Measurements from ENCODE around the gene STARD4. TPM values are rescaled to one million over a fixed set of nuclear protein-coding genes. Genes with fewer than 3 reads are reported as not detected.

The STARD4 gene
- total RNA-seq, 1 experiment from 2014 or later: 48.5 TPM

DNA sequence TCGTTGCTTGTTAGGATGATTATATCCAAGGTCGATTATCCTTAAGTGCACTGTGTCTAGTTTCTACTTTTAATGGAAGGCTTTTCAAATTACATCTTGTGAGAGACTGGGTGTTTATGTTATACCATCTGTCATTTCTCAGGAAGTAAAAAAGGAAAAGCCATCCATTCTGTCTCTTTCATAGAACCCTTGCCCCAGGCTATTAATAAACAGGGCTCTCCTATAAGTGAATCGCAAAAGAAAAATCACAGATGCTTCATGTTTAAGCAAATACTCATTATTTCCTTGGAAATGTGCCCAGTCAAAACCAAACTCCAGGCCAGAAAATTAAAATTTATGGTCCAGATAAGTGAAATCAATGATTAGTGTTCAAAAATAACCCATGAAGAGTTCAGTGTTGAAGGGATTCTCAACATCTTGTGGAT lies 58.1 kb downstream of the STARD4 start:
- no peaks in the 10 kb centered on the region; the same call in 1 of the 2 replicates for H3K27me3 Mint-ChIP-seq (ENCODE audit: low read depth)
- ChIA-PET POLR2A (no interaction called here), CTCF (no interaction called here)
- H3K9me3 Mint-ChIP-seq: no peaks in the 10 kb centered on the region
- peaks cover 9% of the 10 kb centered on the region for H3K4me1 Mint-ChIP-seq
- DNase-seq (ENCODE audit: low spot score) (no peak), ATAC-seq (no peak)
- H3K4me3 Mint-ChIP-seq: no peak overlapping the region
- H3K27ac Mint-ChIP-seq: no peak overlapping the region
- H3K36me3 Mint-ChIP-seq: no peaks in the 10 kb centered on the region
- TF ChIP-seq SMAD3 (CRISPR knock-in tag; IDR thresholded peaks at IDR 0.05; ENCODE audit: borderline replicate concordance) (no peak), ZNF232 (CRISPR knock-in tag; IDR thresholded peaks at IDR 0.05) (no peak), ZNF263 (CRISPR knock-in tag; IDR thresholded peaks at IDR 0.05; ENCODE audit: low read depth) (no peak), CREB1 (CRISPR knock-in tag; IDR thresholded peaks at IDR 0.05) (no peak), MLX (CRISPR knock-in tag; IDR thresholded peaks at IDR 0.05) (no peak), RORB (CRISPR knock-in tag; IDR thresholded peaks at IDR 0.05) (no peak)

DNA sequence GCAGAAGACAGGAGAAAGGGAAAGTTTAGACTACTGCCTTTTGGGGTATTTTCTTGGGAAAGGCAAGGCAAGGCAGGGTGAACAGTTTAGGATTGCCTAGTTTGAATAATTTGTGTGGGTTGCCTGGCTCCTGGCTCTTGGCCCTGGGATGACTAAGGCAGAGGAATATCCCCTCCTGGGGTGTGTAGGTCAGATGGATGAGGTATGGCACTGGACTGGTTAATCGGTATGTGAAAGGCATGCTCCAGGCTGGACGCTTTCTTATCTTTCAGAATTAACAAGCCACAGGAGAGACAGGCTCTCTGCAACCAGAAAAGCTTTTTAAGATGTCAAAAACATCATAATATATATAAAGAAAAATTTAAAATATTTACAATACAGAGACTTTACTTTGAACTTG lies 58.6 kb downstream of the STARD4 start:
- Mint-ChIP-seq H3K4me1 (peaks cover 10% of the 10 kb centered on the region), H3K36me3 (no peaks in the 10 kb centered on the region), H3K4me3 (no peak overlapping the region), H3K27me3 (ENCODE audit: low read depth) (no peaks in the 10 kb centered on the region; the same call in 1 of the 2 replicates), H3K27ac (no peak overlapping the region), H3K9me3 (no peaks in the 10 kb centered on the region)
- no peak for ATAC-seq
- DNase-seq (ENCODE audit: low spot score): no peak
- ChIA-PET POLR2A (no interaction called here), CTCF (no interaction called here)
- TF ChIP-seq ZNF532 (CRISPR knock-in tag; IDR thresholded peaks at IDR 0.05; ENCODE audit: borderline replicate concordance) (no peak), HMGXB4 (CRISPR knock-in tag; IDR thresholded peaks at IDR 0.05) (no peak), E2F1 (CRISPR knock-in tag; IDR thresholded peaks at IDR 0.05) (no peak), USF2 (CRISPR knock-in tag; IDR thresholded peaks at IDR 0.05) (no peak)

- Mint-ChIP-seq H3K9me3 (no peaks in the 10 kb centered on the region), H3K36me3 (no peaks in the 10 kb centered on the region), H3K27ac (no peak overlapping the region), H3K4me3 (no peak overlapping the region), H3K4me1 (peaks cover 14% of the 10 kb centered on the region), H3K27me3 (ENCODE audit: low read depth) (no peaks in the 10 kb centered on the region; the same call in 1 of the 2 replicates)
- ChIA-PET POLR2A (no interaction called here), CTCF (no interaction called here)
- TF ChIP-seq ZSCAN18 (CRISPR knock-in tag; IDR thresholded peaks at IDR 0.05) (no peak), ZNF219 (CRISPR knock-in tag; IDR thresholded peaks at IDR 0.05; ENCODE audit: borderline replicate concordance) (no peak), GTF2I (CRISPR knock-in tag; conservative IDR thresholded peaks at IDR 0.05) (no peak), ZNF671 (CRISPR knock-in tag; IDR thresholded peaks at IDR 0.05) (no peak), SMAD3 (CRISPR knock-in tag; IDR thresholded peaks at IDR 0.05; ENCODE audit: borderline replicate concordance) (no peak), PRRX2 (CRISPR knock-in tag; IDR thresholded peaks at IDR 0.05) (no peak), PRDM15 (CRISPR knock-in tag; IDR thresholded peaks at IDR 0.05) (no peak)
- ATAC-seq (no peak), DNase-seq (ENCODE audit: low spot score) (no peak)
These were observed 59.0 kb downstream of the STARD4 start for GRCh38 chr5:111453295-111453694.
